Spleen (tissue), 11 donors: ENCODE data around the gene LPO. TPM values are rescaled to one million over a fixed set of nuclear protein-coding genes. Genes with fewer than 3 reads are reported as not detected.

ENCODE experiments used
- DNase-seq: peaks from one replicate; pipeline ENCODE4 v3.0.0-alpha.2; 2020
- H3K27ac ChIP-seq, 8 donors: fragments of 200-600 bp; sonication (generic) in 7 of 8; 1 replicate in 4 of 8; 2 replicates in 4 of 8; pipeline versions ENCODE4 v1.5.0 to v1.8.0; 2016 to 2021; ENCODE audit warnings: inconsistent platforms in 4 of 8, mild to moderate bottlenecking in 4 of 8, moderate library complexity in 1 of 8
- H3K27me3 ChIP-seq, 7 donors: fragments of 200-600 bp; sonication (generic) in 6 of 7; replicated peaks in 1 of 7; 1 replicate in 4 of 7; 2 replicates in 3 of 7; pipeline versions ENCODE4 v1.5.0 to v1.8.0; 2016 to 2021; ENCODE audit warnings: inconsistent platforms in 3 of 7, mild to moderate bottlenecking in 1 of 7
- H3K36me3 ChIP-seq, 6 donors: fragments of 200-600 bp; sonication (generic) in 5 of 6; 1 replicate in 4 of 6; 2 replicates in 2 of 6; pipeline versions ENCODE4 v1.5.0 to v1.8.0; 2016 to 2021; ENCODE audit warnings: inconsistent platforms in 2 of 6
- H3K4me1 ChIP-seq, 6 donors: fragments of 200-600 bp; sonication (generic) in 5 of 6; 1 replicate in 3 of 6; 2 replicates in 3 of 6; pipeline versions ENCODE4 v1.5.0 to v1.8.0; 2016 to 2021; ENCODE audit warnings: inconsistent platforms in 3 of 6
- H3K4me3 ChIP-seq, 8 donors: fragments of 200-600 bp; sonication (generic) in 7 of 8; 1 replicate in 4 of 8; 2 replicates in 4 of 8; pipeline versions ENCODE4 v1.5.0 to v1.8.0; 2016 to 2021; ENCODE audit warnings: inconsistent platforms in 4 of 8, mild to moderate bottlenecking in 4 of 8, moderate library complexity in 2 of 8
- H3K9me3 ChIP-seq, 8 donors: fragments of 200-600 bp; sonication (generic) in 7 of 8; 1 replicate in 4 of 8; 2 replicates in 4 of 8; pipeline versions ENCODE4 v1.5.0 to v1.8.0; 2016 to 2021; ENCODE audit warnings: inconsistent platforms in 4 of 8
- CTCF ChIP-seq, 11 experiments: fragments of 200-600 bp in 7 of 11; fragments of 450-650 bp in 4 of 11; sonication (generic) in 4 of 11; IDR thresholded peaks in 8 of 11; conservative IDR thresholded peaks in 3 of 11; 1 replicate in 7 of 11; 2 replicates in 4 of 11; pipeline versions ENCODE4 v1.4.0 to v1.8.0; 2016 to 2021; ENCODE audit warnings: antibody characterized with exemption in 11 of 11, inconsistent platforms in 4 of 11, mild to moderate bottlenecking in 1 of 11
- POLR2A ChIP-seq, 3 donors: fragments of 450-650 bp; IDR thresholded peaks; one replicate each; pipeline ENCODE4 v1.5.1; 2017; ENCODE audit warnings: antibody characterized with exemption in 3 of 3, mild to moderate bottlenecking in 1 of 3
- POLR2AphosphoS5 ChIP-seq, 3 donors: sonication (generic); formaldehyde crosslinking; IDR thresholded peaks; one replicate each; pipeline ENCODE4 v1.5.1; 2017; ENCODE audit warnings: antibody characterized with exemption in 3 of 3
- WGBS, 5 donors: extraction: QIAGEN DNeasy Blood & Tissue Kit in 3 of 5; methylation state at CpG; one replicate each; pipeline versions ENCODE4 v1.1.5 to v1.1.7; 2013 to 2018; 5-methylcytosine and 5-hydroxymethylcytosine counted together
- intact Hi-C: fragments of 100-400 bp; cut with DNase I; formaldehyde crosslinking; loops from one replicate; pipeline ENCODE4 v1.15.0; 2023; ENCODE audit warnings: low total_unique reads
- polyA plus RNA-seq, 3 donors: library from polyadenylated mRNA; stranded (reverse); fragments of 200-250 nt; gene quantifications; one replicate each; pipeline ENCODE4 v1.2.1, GENCODE V29; 2013
- total RNA-seq, 7 donors: library from RNA; depleted of rRNA in 3 of 7; stranded (reverse); fragments of >200 nt in 3 of 7; fragmentation: NEBNext Ultra II Directional in 4 of 7; extraction: Animal tissue kit (Norgen Biotek cat#: 25700) in 4 of 7; gene quantifications; one replicate each; pipeline versions ENCODE4 v1.1.0 to v1.2.1, GENCODE V29; 2016 to 2021
- donor health status: healthy with polysubstance abuse.
- donor health status: DM: no; HTN: no; CAD: no; lungs with moderate emphysema.
- donor health status: DM: no; HTN: no; CAD: no.
- donor health status: Bipolar disorder and iron deficiency.
- donor health status: healthy.
- donor health status: DM: no; HTN: no; CAD: no.
- donor health status: DM: yes; HTN: yes; CAD: no.

LPO gene
- total and polyA plus RNA-seq, 10 donors: 0.02 to 0.10 (median 0.06) TPM; not detected in 7

GRCh38 chr17:58301504-58302150, 63.2 kb downstream of the LPO start:
- Histone ChIP-seq H3K9me3 (no peaks in the 10 kb centered on the region), H3K27ac (no peak overlapping the region), H3K36me3 (peaks cover 0 to 15% (median 0%) of the 10 kb centered on the region in 6 donors), H3K4me1 (peaks cover 0 to 14% (median 8%) of the 10 kb centered on the region in 6 donors), H3K4me3 (no peak overlapping the region), H3K27me3 (no peaks in the 10 kb centered on the region)
- DNase-seq: no peak
- 83 to 95% (median 85%) methylated on average over 16 of the region's 16 CpGs for whole genome bisulfite sequencing, 5 donors
- TF ChIP-seq POLR2AphosphoS5 (IDR thresholded peaks at IDR 0.05) (no peak), POLR2A (IDR thresholded peaks at IDR 0.05) (no peak), CTCF (IDR thresholded peaks at IDR 0.05 in 8 of 11, conservative IDR thresholded peaks at IDR 0.05 in 3 of 11) (no peak)
- intact Hi-C loops: no loop called here

- no peak overlapping the region for H3K27ac ChIP-seq
- H3K4me1 ChIP-seq: peaks cover 0 to 14% (median 8%) of the 10 kb centered on the region in 6 donors
- no peak for DNase-seq
- intact Hi-C loops: no loop called here
- no peaks in the 10 kb centered on the region for H3K9me3 ChIP-seq
- no peaks in the 10 kb centered on the region for H3K27me3 ChIP-seq
- WGBS, 5 donors: 77 to 85% (median 81%) methylated on average over 6 to 9 of the region's 9 CpGs
- H3K4me3 ChIP-seq: no peak overlapping the region
- TF ChIP-seq POLR2AphosphoS5 (IDR thresholded peaks at IDR 0.05): no peak
- no peak for TF ChIP-seq CTCF (IDR thresholded peaks at IDR 0.05 in 8 of 11, conservative IDR thresholded peaks at IDR 0.05 in 3 of 11)
- TF ChIP-seq POLR2A (IDR thresholded peaks at IDR 0.05): no peak
- H3K36me3 ChIP-seq: peaks cover 0 to 18% (median 0%) of the 10 kb centered on the region in 6 donors
Observed at GRCh38 chr17:58302171-58302918, 64.0 kb downstream of the LPO start.

GRCh38 chr17:58302919-58303585, 64.7 kb downstream of the LPO start:
- H3K27ac ChIP-seq: no peak overlapping the region
- H3K9me3 ChIP-seq: no peaks in the 10 kb centered on the region
- peaks cover 0 to 15% (median 8%) of the 10 kb centered on the region in 6 donors for H3K4me1 ChIP-seq
- WGBS, 5 donors: 73 to 89% (median 78%) methylated on average over 7 to 9 of the region's 9 CpGs
- intact Hi-C loops: no loop called here
- TF ChIP-seq CTCF (IDR thresholded peaks at IDR 0.05 in 8 of 11, conservative IDR thresholded peaks at IDR 0.05 in 3 of 11): no peak
- no peak for TF ChIP-seq POLR2A (IDR thresholded peaks at IDR 0.05)
- TF ChIP-seq POLR2AphosphoS5 (IDR thresholded peaks at IDR 0.05): no peak
- H3K27me3 ChIP-seq: no peaks in the 10 kb centered on the region
- H3K4me3 ChIP-seq: no peak overlapping the region
- H3K36me3 ChIP-seq: peaks cover 0 to 19% (median 0%) of the 10 kb centered on the region in 6 donors
- DNase-seq: no peak
